ENCODE data around the gene NAALADL2. TPM values are rescaled to one million over a fixed set of nuclear protein-coding genes. Genes with fewer than 3 reads are reported as not detected.

NAALADL2 gene
- total and polyA plus RNA-seq, 2 of the 4 experiments (the other 2 are of a cell fraction) = 3.8 to 19.2 TPM

GRCh38 chr3:175248832-175249231 lies 389.7 kb downstream of the NAALADL2 start:
- H3K36me3 ChIP-seq (ENCODE audit: control insufficient read depth, insufficient read depth, low read length) = no peaks in the 10 kb centered on the region
- H3K14ac ChIP-seq (replicated peaks; ENCODE audit: low read depth, low read length) = no peak overlapping the region
- TF ChIP-seq RFX5 (IDR thresholded peaks at IDR 0.05; ENCODE audit: low read depth, low read length) (no peak), MAZ (IDR thresholded peaks at IDR 0.05; ENCODE audit: borderline replicate concordance, low read depth, low read length) (no peak), POLR2A (IDR thresholded peaks at IDR 0.05; ENCODE audit: low read depth, low read length) (no peak), MAFK (IDR thresholded peaks at IDR 0.05; ENCODE audit: low read depth, low read length) (no peak), CEBPB (IDR thresholded peaks at IDR 0.05; ENCODE audit: low read depth, low read length) (no peak), BHLHE40 (IDR thresholded peaks at IDR 0.05; ENCODE audit: low read depth, low read length) (no peak), NFE2L2 (IDR thresholded peaks at IDR 0.05; ENCODE audit: low read depth, low read length) (no peak), RCOR1 (IDR thresholded peaks at IDR 0.05; ENCODE audit: insufficient replicate concordance, low read length) (no peak), CHD1 (IDR thresholded peaks at IDR 0.05; ENCODE audit: low read depth, low read length) (no peak), FOS (IDR thresholded peaks at IDR 0.05; ENCODE audit: low read depth, low read length) (no peak), MXI1 (IDR thresholded peaks at IDR 0.05; ENCODE audit: borderline replicate concordance, low read depth, low read length) (no peak), RAD21 (IDR thresholded peaks at IDR 0.05; ENCODE audit: low read length) (no peak), SMC3 (IDR thresholded peaks at IDR 0.05; ENCODE audit: low read depth, low read length) (no peak)
- TF ChIP-seq, protein P1, sequence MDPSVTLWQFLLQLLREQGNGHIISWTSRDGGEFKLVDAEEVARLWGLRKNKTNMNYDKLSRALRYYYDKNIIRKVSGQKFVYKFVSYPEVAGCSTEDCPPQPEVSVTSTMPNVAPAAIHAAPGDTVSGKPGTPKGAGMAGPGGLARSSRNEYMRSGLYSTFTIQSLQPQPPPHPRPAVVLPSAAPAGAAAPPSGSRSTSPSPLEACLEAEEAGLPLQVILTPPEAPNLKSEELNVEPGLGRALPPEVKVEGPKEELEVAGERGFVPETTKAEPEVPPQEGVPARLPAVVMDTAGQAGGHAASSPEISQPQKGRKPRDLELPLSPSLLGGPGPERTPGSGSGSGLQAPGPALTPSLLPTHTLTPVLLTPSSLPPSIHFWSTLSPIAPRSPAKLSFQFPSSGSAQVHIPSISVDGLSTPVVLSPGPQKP (IDR thresholded peaks at IDR 0.05; ENCODE audit: borderline replicate concordance, low read depth, low read length) = no peak
- TF ChIP-seq, protein P2, sequence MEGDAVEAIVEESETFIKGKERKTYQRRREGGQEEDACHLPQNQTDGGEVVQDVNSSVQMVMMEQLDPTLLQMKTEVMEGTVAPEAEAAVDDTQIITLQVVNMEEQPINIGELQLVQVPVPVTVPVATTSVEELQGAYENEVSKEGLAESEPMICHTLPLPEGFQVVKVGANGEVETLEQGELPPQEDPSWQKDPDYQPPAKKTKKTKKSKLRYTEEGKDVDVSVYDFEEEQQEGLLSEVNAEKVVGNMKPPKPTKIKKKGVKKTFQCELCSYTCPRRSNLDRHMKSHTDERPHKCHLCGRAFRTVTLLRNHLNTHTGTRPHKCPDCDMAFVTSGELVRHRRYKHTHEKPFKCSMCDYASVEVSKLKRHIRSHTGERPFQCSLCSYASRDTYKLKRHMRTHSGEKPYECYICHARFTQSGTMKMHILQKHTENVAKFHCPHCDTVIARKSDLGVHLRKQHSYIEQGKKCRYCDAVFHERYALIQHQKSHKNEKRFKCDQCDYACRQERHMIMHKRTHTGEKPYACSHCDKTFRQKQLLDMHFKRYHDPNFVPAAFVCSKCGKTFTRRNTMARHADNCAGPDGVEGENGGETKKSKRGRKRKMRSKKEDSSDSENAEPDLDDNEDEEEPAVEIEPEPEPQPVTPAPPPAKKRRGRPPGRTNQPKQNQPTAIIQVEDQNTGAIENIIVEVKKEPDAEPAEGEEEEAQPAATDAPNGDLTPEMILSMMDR (conservative IDR thresholded peaks at IDR 0.05; ENCODE audit: low read depth, low read length) = no peak
- TF ChIP-seq, protein P3, sequence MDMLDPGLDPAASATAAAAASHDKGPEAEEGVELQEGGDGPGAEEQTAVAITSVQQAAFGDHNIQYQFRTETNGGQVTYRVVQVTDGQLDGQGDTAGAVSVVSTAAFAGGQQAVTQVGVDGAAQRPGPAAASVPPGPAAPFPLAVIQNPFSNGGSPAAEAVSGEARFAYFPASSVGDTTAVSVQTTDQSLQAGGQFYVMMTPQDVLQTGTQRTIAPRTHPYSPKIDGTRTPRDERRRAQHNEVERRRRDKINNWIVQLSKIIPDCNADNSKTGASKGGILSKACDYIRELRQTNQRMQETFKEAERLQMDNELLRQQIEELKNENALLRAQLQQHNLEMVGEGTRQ (IDR thresholded peaks at IDR 0.05; ENCODE audit: low read depth, low read length) = no peak
- no TSS peak for BruUV-seq (replicated peaks)
- H3K79me1 ChIP-seq (ENCODE audit: low read depth in 1 of 2, low read length in 2 of 2) = no peaks in the 10 kb centered on the region
- H2AK5ac ChIP-seq (ENCODE audit: low read depth, low read length) = no peak overlapping the region
- H3K56ac ChIP-seq (ENCODE audit: extremely low read depth, insufficient read depth, low read length) = no peak overlapping the region
- POLR2A ChIA-PET (ENCODE audit: unreplicated experiment) = no interaction called here
- no peak overlapping the region for H4K91ac ChIP-seq (ENCODE audit: insufficient read depth, low read depth, low read length)
- no peak overlapping the region for H2AK9ac ChIP-seq (replicated peaks; ENCODE audit: low read depth, low read length, poor library complexity)
- H2BK120ac ChIP-seq (ENCODE audit: low read depth, low read length) = no peak overlapping the region
- no peak overlapping the region for H2BK5ac ChIP-seq (ENCODE audit: low read depth, low read length, poor library complexity, severe bottlenecking)
- H3K4me3 ChIP-seq (ENCODE audit: insufficient read depth, low read depth, low read length) = no peak overlapping the region
- no peak overlapping the region for H4K5ac ChIP-seq (ENCODE audit: low read depth, low read length)
- H3K9me3 ChIP-seq (ENCODE audit: control insufficient read depth, insufficient read depth, low read length) = no peaks in the 10 kb centered on the region
- H3K4ac ChIP-seq (ENCODE audit: low read depth, low read length) = no peak overlapping the region
- no peak overlapping the region for H2BK20ac ChIP-seq (ENCODE audit: low read depth, low read length)
- H2BK15ac ChIP-seq (ENCODE audit: low read depth, low read length) = no peak overlapping the region
- intact Hi-C loops (cut with micrococcal nuclease) (no loop called here), in situ Hi-C loops (cut with MboI; ENCODE audit: low sequenced_read_pairs) (no loop called here), dilution Hi-C loops (cut with HindIII; ENCODE audit: low sequenced_read_pairs, unreplicated experiment) (no loop called here)
- no peak overlapping the region for H3K4me2 ChIP-seq (ENCODE audit: low read depth, low read length)
- CTCF ChIA-PET = no interaction called here
- H3K9ac ChIP-seq (ENCODE audit: low read depth, low read length) = no peak overlapping the region
- no peaks in the 10 kb centered on the region for H3K27me3 ChIP-seq (ENCODE audit: control insufficient read depth, insufficient read depth, low read length)
- H4K8ac ChIP-seq (ENCODE audit: low read depth in 2 of 2, low read length in 2 of 2) = no peak overlapping the region
- no peaks in the 10 kb centered on the region for H3K9me1 ChIP-seq (ENCODE audit: insufficient read depth, low read length)
- no peak overlapping the region for H2AFZ ChIP-seq (replicated peaks; ENCODE audit: low read length, poor library complexity)
- 100% methylated on average over 1 of the region's 2 CpGs; no CpG with 5 or more reads in 1 of the 2 experiments for WGBS, 2 experiments (ENCODE audit: extremely low coverage in 2 of 2, insufficient read length in 1 of 2)
- no peaks in the 10 kb centered on the region for H4K20me1 ChIP-seq (ENCODE audit: insufficient read depth, low read length)
- no peak for DNase-seq
- no peak for ATAC-seq (ENCODE audit: low read depth)
- no peak overlapping the region for H3K27ac ChIP-seq (ENCODE audit: insufficient read depth, low read length)
- no peak overlapping the region for H3K23ac ChIP-seq (ENCODE audit: low read depth, low read length)
- H3K18ac ChIP-seq (ENCODE audit: low read depth, low read length) = no peak overlapping the region
- no peaks in the 10 kb centered on the region for H3K4me1 ChIP-seq (ENCODE audit: control insufficient read depth, insufficient read depth, low read length)

Measured in IMR-90 (cell line).